Cortex of kidney (tissue), 1 donor: ENCODE results near the gene GAGE12G.
"Not testable (repeated sequence)": the region's sequence is repeated elsewhere in the genome, so short reads cannot be mapped to it uniquely, and the experiment has no call there.

Experiments used
- DNase-seq: peaks from one replicate; lab custom pipeline; 2025; lab: John Stamatoyannopoulos, UW

GAGE12G gene

DNA sequence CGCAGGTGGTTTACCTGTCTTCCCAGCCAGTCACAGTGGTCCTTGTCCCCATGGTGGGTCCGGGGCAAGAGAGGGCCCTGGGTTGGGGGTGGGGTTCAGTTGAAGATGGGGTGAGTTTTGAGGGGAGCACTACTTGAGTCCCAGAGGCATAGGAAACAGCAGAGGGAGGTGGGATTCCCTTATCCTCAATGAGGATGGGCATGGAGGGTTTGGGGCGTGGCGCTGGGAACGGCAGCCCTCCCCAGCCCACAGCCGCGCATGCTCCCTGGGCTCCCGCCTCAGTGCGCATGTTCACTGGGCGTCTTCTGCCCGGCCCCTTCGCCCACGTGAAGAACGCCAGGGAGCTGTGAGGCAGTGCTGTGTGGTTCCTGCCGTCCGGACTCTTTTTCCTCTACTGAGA is at the start of gene GAGE12G:
TSS of gene GAGE12G (plus strand) at position 301 of the 400 bp plus-strand sequence. CDS start 1,155 bp downstream, outside the sequence.
- not testable (repeated sequence) for DNase-seq

- not testable (repeated sequence) for DNase-seq
Measured at GRCh38 chrX:49531877-49532276, 38.3 kb upstream of the GAGE12G start, which contains the start of gene GAGE12C. Gene GAGE12C, plus strand, starts transcription at chrX:49532177. Its CDS starts 1,155 bp downstream, at chrX:49533332.

DNA sequence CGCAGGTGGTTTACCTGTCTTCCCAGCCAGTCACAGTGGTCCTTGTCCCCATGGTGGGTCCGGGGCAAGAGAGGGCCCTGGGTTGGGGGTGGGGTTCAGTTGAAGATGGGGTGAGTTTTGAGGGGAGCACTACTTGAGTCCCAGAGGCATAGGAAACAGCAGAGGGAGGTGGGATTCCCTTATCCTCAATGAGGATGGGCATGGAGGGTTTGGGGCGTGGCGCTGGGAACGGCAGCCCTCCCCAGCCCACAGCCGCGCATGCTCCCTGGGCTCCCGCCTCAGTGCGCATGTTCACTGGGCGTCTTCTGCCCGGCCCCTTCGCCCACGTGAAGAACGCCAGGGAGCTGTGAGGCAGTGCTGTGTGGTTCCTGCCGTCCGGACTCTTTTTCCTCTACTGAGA is 28.8 kb upstream of the GAGE12G start, which contains the start of gene GAGE12D:
TSS of gene GAGE12D (plus strand) at position 301 of the 400 bp plus-strand sequence. CDS start 1,155 bp downstream, outside the sequence.
- not testable (repeated sequence) for DNase-seq

DNA sequence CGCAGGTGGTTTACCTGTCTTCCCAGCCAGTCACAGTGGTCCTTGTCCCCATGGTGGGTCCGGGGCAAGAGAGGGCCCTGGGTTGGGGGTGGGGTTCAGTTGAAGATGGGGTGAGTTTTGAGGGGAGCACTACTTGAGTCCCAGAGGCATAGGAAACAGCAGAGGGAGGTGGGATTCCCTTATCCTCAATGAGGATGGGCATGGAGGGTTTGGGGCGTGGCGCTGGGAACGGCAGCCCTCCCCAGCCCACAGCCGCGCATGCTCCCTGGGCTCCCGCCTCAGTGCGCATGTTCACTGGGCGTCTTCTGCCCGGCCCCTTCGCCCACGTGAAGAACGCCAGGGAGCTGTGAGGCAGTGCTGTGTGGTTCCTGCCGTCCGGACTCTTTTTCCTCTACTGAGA is 19.2 kb upstream of the GAGE12G start, which contains the start of gene GAGE12E:
TSS of gene GAGE12E (plus strand) at position 301 of the 400 bp plus-strand sequence. CDS start 1,155 bp downstream, outside the sequence.
- DNase-seq, result not testable (repeated sequence)

DNA sequence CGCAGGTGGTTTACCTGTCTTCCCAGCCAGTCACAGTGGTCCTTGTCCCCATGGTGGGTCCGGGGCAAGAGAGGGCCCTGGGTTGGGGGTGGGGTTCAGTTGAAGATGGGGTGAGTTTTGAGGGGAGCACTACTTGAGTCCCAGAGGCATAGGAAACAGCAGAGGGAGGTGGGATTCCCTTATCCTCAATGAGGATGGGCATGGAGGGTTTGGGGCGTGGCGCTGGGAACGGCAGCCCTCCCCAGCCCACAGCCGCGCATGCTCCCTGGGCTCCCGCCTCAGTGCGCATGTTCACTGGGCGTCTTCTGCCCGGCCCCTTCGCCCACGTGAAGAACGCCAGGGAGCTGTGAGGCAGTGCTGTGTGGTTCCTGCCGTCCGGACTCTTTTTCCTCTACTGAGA is 9.7 kb upstream of the GAGE12G start, which contains the start of gene GAGE12F:
TSS of gene GAGE12F (plus strand) at position 301 of the 400 bp plus-strand sequence. CDS start 1,155 bp downstream, outside the sequence.
- not testable (repeated sequence) for DNase-seq

GRCh38 chrX:49568728-49569127 is 1.5 kb upstream of the GAGE12G start:
- DNase-seq, result not testable (repeated sequence)

DNA sequence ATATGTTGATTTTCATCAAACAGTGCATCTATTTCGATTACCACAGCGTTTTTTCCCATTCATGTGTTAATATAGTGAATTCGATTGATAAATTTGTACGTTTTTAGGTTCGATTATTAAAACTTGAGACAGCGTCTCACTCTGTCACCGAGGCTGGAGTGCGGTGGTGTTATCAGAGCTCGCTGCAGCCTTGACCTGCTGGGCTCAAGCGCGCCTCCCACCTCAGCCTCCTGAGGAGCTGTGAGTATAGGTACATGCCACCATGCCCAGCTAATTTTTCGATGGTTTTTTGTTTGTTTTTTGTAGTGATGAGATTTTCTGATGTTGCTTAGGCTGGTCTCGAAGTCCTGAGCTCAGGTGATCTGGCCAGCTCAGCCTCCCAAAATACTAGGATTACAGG is 1.0 kb upstream of the GAGE12G start:
- not testable (repeated sequence) for DNase-seq

GRCh38 chrX:49579649-49580048 is 9.4 kb downstream of the GAGE12G start, which contains the start of gene GAGE12H:
Gene GAGE12H, plus strand, starts transcription at chrX:49579949. Its CDS starts 1,155 bp downstream, at chrX:49581104.
- DNase-seq, result not testable (repeated sequence)

DNA sequence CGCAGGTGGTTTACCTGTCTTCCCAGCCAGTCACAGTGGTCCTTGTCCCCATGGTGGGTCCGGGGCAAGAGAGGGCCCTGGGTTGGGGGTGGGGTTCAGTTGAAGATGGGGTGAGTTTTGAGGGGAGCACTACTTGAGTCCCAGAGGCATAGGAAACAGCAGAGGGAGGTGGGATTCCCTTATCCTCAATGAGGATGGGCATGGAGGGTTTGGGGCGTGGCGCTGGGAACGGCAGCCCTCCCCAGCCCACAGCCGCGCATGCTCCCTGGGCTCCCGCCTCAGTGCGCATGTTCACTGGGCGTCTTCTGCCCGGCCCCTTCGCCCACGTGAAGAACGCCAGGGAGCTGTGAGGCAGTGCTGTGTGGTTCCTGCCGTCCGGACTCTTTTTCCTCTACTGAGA is 19.0 kb downstream of the GAGE12G start, which contains the start of gene GAGE2A:
TSS of gene GAGE2A (plus strand) at position 301 of the 400 bp plus-strand sequence. CDS start 1,155 bp downstream, outside the sequence.
- DNase-seq, result not testable (repeated sequence)

GRCh38 chrX:49589769-49590478 is 19.7 kb downstream of the GAGE12G start:
- DNase-seq, result not testable (repeated sequence)

- DNase-seq, result not testable (repeated sequence)
Measured at GRCh38 chrX:49590488-49590887, 20.3 kb downstream of the GAGE12G start.

DNA sequence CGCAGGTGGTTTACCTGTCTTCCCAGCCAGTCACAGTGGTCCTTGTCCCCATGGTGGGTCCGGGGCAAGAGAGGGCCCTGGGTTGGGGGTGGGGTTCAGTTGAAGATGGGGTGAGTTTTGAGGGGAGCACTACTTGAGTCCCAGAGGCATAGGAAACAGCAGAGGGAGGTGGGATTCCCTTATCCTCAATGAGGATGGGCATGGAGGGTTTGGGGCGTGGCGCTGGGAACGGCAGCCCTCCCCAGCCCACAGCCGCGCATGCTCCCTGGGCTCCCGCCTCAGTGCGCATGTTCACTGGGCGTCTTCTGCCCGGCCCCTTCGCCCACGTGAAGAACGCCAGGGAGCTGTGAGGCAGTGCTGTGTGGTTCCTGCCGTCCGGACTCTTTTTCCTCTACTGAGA is 28.5 kb downstream of the GAGE12G start, which contains the start of gene GAGE1:
TSS of gene GAGE1 (plus strand) at position 301 of the 400 bp plus-strand sequence. CDS start 1,155 bp downstream, outside the sequence.
- not testable (repeated sequence) for DNase-seq

DNA sequence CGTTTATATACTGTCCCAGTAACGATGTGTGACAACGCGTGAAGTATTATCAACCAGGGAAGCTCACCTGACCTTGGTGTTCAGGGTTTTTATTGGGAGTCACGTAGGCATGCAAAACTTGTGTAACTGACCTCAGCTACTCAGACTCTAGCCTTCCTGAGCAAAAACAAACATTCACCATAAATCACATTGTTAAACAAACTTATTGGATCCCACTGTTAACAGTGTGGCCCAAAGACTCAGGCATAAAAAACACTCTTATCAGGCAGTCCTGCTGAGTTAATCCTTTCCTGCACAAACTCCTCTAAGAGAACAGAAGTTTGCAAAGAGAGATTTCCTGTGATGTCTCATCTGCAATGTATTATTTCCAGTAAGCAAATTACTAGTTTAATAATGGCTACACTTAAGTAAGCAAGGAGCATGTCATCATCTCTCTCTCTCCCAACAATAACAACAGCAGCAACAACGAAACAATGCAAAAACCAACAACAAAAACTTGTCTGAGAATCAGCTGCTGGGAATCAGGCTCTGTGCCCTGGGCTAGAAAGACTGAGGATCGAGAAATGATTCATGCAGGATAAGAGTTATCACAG is 40.6 kb downstream of the GAGE12G start:
- no peak for DNase-seq

DNA sequence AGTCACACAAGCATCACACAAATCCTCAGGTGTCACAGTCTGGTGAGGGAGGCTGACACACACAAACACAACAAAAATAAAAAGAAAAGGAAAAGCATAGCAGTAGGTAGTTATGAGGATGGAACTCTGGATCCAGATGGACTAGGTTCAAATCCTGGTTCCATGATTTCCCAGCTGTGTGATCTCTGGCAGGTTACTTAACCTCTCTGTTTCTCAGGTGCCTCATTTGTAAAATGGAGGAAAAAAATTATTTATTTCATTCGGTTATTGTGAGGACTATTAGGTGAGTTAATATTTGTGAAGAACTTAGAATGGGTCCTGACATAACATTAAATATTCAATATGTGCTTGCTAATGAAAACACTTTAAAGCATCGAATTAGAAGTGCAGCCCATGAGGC is 48.4 kb downstream of the GAGE12G start:
- DNase-seq, result no peak
